GM12891 (cell line): Measurements from ENCODE around the gene TDRD15.

Experiments used
- PAX5 ChIP-seq: IDR thresholded peaks from 2 replicates; pipeline ENCODE4 v1.6.1; 2011; ENCODE audit warnings: low read length, moderate library complexity, mild to moderate bottlenecking; ENCODE audit not compliant: insufficient read depth, severe bottlenecking
- POLR2A ChIP-seq: IDR thresholded peaks from 2 replicates; pipeline ENCODE4 v1.6.1; 2011; ENCODE audit warnings: low read depth, low read length, control low read depth
- POLR2AphosphoS5 ChIP-seq: IDR thresholded peaks from 2 replicates; pipeline ENCODE4 v1.6.1; 2011; ENCODE audit warnings: low read depth, low read length, control low read depth
- POU2F2 ChIP-seq: IDR thresholded peaks from 2 replicates; pipeline ENCODE4 v1.6.1; 2011; ENCODE audit warnings: low read depth, mild to moderate bottlenecking, control low read depth, low read length, moderate library complexity
- TAF1 ChIP-seq: IDR thresholded peaks from 2 replicates; pipeline ENCODE4 v1.6.1; 2011; ENCODE audit warnings: low read depth, low read length, control low read depth

DNA sequence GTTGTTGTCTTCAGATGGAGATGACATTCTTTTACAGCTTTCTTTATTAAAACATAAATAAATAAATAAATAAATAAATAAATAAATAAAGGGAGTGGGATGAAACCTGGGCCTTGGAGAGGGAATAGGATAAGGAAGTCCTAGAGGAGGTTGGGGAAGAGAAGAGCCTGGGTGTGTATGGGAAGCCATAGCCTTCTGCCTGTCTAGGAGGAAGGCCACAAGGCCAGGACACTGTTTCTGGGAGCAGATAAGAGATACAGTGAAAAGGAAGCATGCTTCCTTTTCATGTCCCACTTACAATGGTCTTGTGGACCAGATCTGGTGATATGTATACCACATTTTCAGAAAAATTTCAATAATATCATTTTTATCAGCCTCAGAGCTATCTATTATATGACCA is 6.1 kb upstream of the TDRD15 start:
- TF ChIP-seq POLR2A (no peak), TAF1 (no peak), POU2F2 (no peak), POLR2AphosphoS5 (no peak), PAX5 (no peak)
